Measurements from ENCODE around the gene SSBP4. TPM values are rescaled to one million over a fixed set of nuclear protein-coding genes. Genes with fewer than 3 reads are reported as not detected.

The SSBP4 gene
- total RNA-seq, 4 donors from 2014 or later: 29.9 to 62.9 (median 43.7) TPM

- TF ChIP-seq CTCF (IDR thresholded peaks at IDR 0.05): no peak
- ATAC-seq (ENCODE audit: low FRiP score) (no peak), DNase-seq (ENCODE audit: low spot score) (no peak)
Observed at GRCh38 chr19:18408053-18408476, 11.1 kb upstream of the SSBP4 start.

- ATAC-seq (ENCODE audit: low FRiP score) (no peak), DNase-seq (ENCODE audit: low spot score) (no peak)
- TF ChIP-seq CTCF (IDR thresholded peaks at IDR 0.05): no peak
Observed at GRCh38 chr19:18412610-18413239, 6.5 kb upstream of the SSBP4 start.

DNA sequence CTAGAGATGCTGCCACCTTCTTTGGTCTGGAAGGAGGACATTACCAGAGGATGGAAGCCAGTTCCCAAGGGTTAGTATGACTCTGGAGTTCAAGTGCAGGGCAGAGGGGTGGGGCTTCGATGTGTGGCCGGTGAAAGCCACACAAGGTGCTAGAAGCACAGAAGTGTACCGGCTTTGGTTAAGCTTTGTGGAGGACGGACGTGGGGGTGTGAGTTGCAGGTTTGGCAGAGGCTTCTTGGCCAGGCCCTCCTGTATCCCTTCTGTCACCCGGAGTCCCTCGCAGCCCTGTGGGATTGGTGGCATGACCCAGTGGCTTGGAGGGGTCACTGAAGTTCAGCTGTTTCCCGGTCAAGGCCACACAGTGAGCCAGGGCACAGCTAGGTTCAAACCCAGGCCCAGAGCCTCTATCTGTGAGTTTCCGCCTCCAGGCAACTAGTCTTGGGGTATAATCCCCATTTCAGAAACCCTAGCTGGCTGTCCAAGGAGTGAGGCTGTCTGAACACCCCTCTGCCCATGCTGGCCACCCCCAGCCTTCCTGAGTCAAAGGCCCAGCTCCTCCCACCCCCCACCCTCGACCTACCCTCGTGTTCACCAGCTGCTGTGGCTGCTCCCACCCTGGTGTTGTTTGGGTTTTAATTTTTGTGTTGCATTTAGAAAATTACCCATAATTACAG, 4.6 kb upstream of the SSBP4 start:
- no peak for DNase-seq (ENCODE audit: low spot score)
- no peak for TF ChIP-seq CTCF (IDR thresholded peaks at IDR 0.05)

GRCh38 chr19:18415178-18415867, 3.9 kb upstream of the SSBP4 start:
- no peak for TF ChIP-seq CTCF (IDR thresholded peaks at IDR 0.05)
- ATAC-seq (ENCODE audit: low FRiP score): peak; percentile 7
- no peak for DNase-seq (ENCODE audit: low spot score)

More for the DNA sequence above, 4.6 kb upstream of the SSBP4 start:
- no peak for ATAC-seq (ENCODE audit: low FRiP score)

GRCh38 chr19:18416778-18417249, 2.4 kb upstream of the SSBP4 start:
- no peak for DNase-seq (ENCODE audit: low spot score)
- no peak for TF ChIP-seq CTCF (IDR thresholded peaks at IDR 0.05)
- peak; percentile 43 for ATAC-seq (ENCODE audit: low FRiP score)

DNA sequence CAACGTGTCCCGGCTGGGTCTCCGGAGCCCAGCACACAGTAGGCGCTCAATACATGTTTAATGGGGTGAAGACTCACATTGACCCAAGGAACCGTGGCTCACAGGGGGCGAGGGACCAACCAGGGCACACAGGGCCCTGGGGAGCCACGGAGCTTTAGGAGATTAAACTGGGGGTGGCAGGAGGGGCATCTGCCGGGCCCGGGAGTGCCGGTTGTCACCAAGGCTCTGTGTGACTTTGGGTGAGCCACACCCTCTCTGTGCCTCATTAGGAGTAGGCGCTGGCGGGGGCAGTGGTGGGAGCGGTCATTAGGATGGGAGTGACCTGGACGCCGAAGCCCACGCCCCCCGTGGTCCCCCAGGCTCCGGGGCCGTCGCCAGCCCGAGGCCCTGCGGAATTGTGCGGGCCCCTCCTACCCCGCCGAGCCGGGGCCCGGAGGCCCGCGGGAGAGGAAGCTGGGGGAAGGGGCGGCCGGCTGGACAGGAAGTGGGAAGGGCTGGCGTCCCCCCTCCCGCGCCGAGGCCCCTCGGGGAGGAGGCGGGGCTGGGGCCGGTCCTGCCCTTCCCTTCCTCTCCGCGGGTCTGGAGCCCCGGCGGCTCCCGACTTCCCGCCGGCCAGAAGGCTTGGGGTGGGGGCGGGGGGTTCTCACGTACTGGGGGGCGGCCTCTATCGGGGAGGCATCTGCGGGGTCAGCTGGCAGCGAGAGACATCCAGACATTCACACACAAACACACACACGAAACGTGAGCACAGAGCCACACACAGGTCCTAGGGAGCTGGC, 1.8 kb upstream of the SSBP4 start:
- TF ChIP-seq CTCF (IDR thresholded peaks at IDR 0.05): no peak
- DNase-seq (ENCODE audit: low spot score) (no peak), ATAC-seq (ENCODE audit: low FRiP score) (peak; percentile 12)

All from omental fat pad (tissue), 4 donors.